ENCODE measurements around the gene GGTLC3. TPM values are rescaled to one million over a fixed set of nuclear protein-coding genes. Genes with fewer than 3 reads are reported as not detected.
"Not testable (repeated sequence)": the region's sequence is repeated elsewhere in the genome, so short reads cannot be mapped to it uniquely, and the experiment has no call there.

GGTLC3 gene
- total RNA-seq, 2 donors from 2014 or later, result not detected

DNA sequence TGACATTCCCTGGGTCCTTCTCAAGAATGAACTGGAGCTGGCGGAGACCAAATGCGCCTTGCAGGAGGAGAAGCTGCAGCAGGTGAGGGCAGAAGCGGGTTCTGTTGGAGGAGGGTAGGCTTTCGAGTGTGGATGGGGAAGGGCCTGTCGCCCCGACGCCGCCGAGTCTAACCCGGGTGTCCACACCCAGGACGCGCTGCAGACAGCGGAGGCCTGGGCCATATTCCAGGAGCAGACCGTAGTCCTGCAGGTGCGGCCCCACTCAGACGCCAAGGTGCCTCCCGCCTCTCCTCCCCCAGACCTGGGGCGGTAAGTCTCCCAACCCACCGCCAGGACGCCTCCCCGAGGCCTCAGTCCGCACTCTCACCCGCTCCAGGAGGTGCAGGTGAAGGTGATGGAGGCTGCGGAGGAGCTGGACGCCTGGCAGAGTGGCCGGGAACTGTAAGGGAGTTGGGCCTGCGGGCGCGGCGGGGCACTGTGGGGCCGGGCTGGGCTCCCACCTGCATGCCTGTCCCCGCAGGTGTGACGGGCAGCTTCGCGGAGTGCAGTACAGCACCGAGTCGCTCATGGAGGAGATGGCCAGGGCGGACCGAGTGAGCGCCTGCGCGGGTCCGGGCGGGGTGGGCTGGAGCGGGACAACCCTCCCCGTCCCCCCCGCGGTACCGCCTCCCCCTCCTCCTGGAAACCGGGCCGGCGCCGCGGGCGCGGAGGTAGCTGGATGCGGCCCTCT lies 11.6 kb upstream of the GGTLC3 start:
- not testable (repeated sequence) for H3K4me1 Mint-ChIP-seq (ENCODE audit: low read depth in 2 of 2); H3K36me3 Mint-ChIP-seq; H3K9me3 Mint-ChIP-seq; H3K27ac Mint-ChIP-seq; H3K4me3 Mint-ChIP-seq; H3K27me3 Mint-ChIP-seq; DNase-seq (ENCODE audit: low spot score)
- ATAC-seq, result peak; percentile 1 to 34

DNA sequence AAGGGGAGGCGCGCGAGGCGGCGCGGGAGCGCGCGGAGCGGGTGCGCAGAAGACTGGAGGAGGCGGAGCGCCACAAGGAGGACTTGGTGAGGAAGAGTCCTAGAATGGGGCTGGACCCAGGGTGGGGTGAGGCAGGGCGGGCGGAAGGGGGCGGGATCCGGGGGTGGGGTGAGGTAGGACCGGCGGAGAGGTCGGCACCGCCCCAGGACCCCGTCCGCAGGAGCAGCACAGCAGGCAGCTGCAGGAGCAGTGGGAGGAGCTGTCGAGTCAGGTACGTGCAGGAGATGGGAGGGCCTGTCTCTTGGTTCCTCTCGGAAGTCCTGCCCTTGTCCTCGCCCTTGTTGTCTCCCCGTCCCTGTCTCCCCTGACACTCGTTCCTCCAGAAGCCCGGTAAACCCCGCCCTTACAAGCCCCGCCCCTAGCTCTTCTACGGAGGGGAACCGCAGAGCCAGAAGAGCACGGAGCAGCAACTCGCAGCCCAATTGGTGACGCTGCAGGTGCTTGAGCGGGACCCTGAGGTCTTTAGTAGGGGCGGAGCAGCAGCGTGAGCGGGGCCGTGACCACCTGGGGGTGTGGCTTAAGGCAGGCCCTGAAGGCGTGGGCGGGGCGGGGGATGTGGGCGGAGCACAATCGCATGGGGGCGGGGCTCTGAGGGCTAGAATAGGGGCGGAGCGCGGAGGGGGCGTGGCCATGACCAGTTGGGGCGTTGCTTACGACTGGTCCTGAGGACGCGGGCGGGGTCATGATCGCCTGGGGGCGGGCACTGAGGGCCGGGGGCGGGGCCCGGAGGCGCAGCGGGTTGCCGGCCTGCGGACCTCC lies 10.8 kb upstream of the GGTLC3 start:
- H3K27ac Mint-ChIP-seq; H3K4me1 Mint-ChIP-seq (ENCODE audit: low read depth in 2 of 2); H3K9me3 Mint-ChIP-seq; H3K4me3 Mint-ChIP-seq; H3K27me3 Mint-ChIP-seq; H3K36me3 Mint-ChIP-seq: not testable (repeated sequence)
- ATAC-seq, result peak; percentile 92 to 93
- DNase-seq (ENCODE audit: low spot score), result peak; percentile 93

DNA sequence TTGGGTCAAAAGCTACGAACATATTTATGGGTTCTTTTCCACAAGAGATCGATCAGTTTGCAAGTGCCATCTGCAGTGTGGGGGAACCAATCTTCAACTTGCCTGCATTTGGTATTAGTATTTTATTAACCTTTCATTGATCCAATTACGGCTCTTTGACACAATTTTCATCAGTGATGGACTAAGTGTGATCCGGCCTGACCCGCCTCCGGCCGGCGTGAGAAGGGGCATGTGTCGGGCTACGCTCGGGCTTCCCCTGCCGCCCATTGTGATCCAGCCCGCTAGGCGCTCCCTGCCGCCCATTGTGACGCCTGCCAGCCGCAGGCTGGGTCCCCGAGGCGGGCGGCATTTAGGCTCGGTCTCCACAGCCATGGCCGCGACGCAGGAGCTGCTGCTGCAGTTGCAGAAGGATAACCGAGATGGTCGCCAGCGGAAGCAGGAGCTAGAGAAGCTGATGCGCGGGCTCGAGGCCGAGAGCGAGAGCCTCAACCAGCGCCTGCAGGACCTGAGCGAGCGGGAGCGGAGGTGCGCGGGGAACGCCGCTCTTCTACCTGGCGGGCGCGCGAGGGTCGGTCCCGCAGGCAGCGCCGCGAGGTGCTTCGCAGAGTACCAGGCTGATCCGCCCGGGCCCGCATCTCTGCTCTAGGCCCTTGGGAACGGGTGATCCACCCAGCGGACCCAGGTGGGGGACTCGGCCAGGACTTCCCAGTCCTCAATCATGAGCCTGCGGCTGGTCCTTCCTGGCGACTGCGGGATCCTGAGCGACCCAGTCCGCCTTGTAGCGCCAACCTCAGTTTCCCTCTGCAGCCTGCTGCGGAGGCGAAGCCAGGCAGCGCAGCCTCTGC lies 10.0 kb upstream of the GGTLC3 start, which contains the start of gene TMEM191B:
Gene TMEM191B (plus strand): TSS at position 51 of the 845 bp plus-strand sequence. CDS start 179 bp downstream, at position 230.
- H3K4me1 Mint-ChIP-seq (ENCODE audit: low read depth in 2 of 2); H3K36me3 Mint-ChIP-seq; H3K27ac Mint-ChIP-seq; H3K27me3 Mint-ChIP-seq; DNase-seq (ENCODE audit: low spot score); H3K9me3 Mint-ChIP-seq; H3K4me3 Mint-ChIP-seq: not testable (repeated sequence)
- ATAC-seq, result peak; percentile 1 to 2

DNA sequence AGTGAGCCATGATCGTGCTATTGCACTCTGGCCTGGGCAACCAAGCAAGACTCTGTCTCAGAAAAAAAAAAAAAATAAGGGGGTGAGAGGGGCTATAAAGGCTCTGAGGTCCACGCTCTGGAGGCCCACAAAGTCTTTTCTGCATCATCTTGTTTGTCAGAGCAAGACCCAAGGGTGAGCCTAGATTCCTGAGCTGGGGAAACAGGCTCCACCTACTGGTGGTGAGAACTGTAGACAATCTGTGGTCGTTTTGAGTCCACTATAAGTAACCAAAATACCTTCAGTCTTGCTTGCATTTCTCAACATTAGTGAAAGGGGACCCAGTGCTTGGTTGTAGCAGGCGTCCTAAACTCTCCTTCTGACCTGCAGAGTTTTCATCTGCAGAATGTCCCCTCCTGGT lies 5.4 kb upstream of the GGTLC3 start:
- not testable (repeated sequence) for H3K36me3 Mint-ChIP-seq; H3K9me3 Mint-ChIP-seq; H3K4me1 Mint-ChIP-seq (ENCODE audit: low read depth in 2 of 2); ATAC-seq; H3K27me3 Mint-ChIP-seq; DNase-seq (ENCODE audit: low spot score); H3K4me3 Mint-ChIP-seq; H3K27ac Mint-ChIP-seq

DNA sequence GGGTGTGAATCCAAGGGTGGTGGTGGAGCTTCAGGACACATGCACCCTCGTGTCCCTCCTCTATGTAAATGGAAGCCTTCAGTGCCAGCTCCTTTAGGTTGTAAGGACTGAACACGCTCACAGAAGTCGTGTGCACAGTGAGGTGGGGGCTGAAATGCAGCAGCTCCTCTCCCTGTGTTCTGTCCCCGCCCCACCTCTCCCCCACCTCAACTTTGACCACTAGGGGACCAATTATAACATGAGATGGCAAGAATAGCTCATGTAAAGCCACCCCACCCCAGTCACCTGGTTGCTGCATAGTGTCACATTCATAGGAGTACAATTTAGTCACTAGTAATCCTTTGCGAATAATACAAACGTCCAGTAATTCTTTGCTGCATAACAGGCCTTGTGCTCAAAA lies 4.8 kb upstream of the GGTLC3 start:
- not testable (repeated sequence) for H3K9me3 Mint-ChIP-seq; H3K36me3 Mint-ChIP-seq; H3K27me3 Mint-ChIP-seq; H3K4me1 Mint-ChIP-seq (ENCODE audit: low read depth in 2 of 2); ATAC-seq; H3K4me3 Mint-ChIP-seq; H3K27ac Mint-ChIP-seq; DNase-seq (ENCODE audit: low spot score)

DNA sequence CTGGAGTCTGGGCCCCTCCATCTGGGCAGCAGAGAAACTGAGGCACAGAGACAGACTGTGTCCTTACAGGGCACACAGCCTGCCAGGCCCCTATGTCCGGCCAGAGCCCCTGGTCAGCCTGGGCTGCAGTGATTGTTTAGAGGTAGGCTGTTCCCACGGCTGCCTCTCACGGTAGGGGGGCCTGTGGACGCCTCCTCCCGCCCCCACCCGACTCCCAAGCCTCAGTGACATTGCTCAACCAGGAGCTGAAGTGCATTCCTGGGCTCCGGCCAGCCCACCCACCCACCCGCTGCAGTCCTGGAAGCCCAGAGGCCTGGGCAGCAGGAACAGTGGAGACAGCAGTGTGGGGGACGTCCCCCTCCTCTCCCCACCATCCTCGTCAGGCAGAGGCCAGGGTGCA lies 4.5 kb downstream of the GGTLC3 start:
- not testable (repeated sequence) for H3K27ac Mint-ChIP-seq; H3K4me1 Mint-ChIP-seq (ENCODE audit: low read depth in 2 of 2); ATAC-seq; H3K36me3 Mint-ChIP-seq; H3K9me3 Mint-ChIP-seq; H3K27me3 Mint-ChIP-seq; H3K4me3 Mint-ChIP-seq; DNase-seq (ENCODE audit: low spot score)

DNA sequence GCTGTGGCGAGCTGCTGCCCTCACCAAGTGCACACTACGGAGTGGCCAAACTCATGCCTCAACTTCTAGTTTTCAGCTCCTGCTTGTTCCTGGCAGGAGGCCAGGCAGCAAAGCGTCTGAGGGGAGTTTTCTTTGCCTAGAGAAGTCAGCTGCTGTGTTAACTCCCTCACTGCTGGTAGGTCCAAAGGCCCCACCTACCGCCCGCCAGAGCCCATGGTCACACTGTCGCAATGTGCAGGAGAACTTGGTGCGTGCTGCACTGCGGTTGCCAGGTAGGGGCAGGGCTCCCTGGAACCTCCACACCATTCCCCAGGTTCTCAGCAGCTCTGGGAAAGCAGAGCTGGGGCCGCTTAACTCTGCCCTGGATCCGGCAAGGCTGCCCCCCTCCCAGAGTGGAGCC lies 5.6 kb downstream of the GGTLC3 start:
- not testable (repeated sequence) for DNase-seq (ENCODE audit: low spot score); H3K4me3 Mint-ChIP-seq; H3K36me3 Mint-ChIP-seq; H3K4me1 Mint-ChIP-seq (ENCODE audit: low read depth in 2 of 2); ATAC-seq; H3K27me3 Mint-ChIP-seq; H3K27ac Mint-ChIP-seq; H3K9me3 Mint-ChIP-seq

DNA sequence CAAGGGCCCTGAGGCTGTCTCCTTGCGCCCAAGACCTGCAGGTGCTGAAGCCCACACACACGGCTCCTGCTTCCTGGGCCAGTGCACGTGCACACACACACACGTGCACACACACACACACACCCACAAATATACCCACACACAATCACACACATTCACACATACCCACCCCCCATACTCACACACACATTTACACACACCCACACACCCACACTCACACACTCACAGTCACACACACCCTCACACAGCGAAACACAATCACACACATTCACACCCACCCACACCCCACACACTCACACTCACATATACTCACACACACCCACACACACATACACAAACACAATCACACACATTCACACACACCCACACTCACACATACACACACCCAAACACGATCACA lies 6.6 kb downstream of the GGTLC3 start:
- not testable (repeated sequence) for H3K27me3 Mint-ChIP-seq; ATAC-seq; H3K4me3 Mint-ChIP-seq; H3K4me1 Mint-ChIP-seq (ENCODE audit: low read depth in 2 of 2); H3K27ac Mint-ChIP-seq; H3K36me3 Mint-ChIP-seq; H3K9me3 Mint-ChIP-seq; DNase-seq (ENCODE audit: low spot score)

DNA sequence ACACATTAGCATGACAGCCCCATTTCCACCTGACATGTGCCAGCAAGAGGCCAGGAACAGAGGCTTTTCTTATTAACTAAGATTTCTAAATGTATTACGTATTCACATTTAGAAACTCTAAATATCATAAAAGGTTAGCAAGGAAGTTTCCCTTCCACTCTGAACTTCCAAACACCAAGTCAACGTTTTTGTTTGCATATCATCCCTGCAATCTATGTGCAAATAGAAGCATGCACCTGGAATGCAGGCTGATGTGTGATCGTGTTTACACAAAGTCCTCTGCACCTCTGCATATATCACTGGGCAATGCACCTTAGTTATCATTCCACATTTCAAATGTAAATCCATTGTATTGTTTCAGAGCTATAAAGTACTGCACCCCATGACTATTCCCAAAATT lies 21.7 kb downstream of the GGTLC3 start:
- H3K27me3 Mint-ChIP-seq, H3K4me3 Mint-ChIP-seq, ATAC-seq: not testable (repeated sequence)

More for the DNA sequence above, 21.7 kb downstream of the GGTLC3 start:
- not testable (repeated sequence) for H3K9me3 Mint-ChIP-seq; H3K36me3 Mint-ChIP-seq; H3K27ac Mint-ChIP-seq; DNase-seq (ENCODE audit: low spot score); H3K4me1 Mint-ChIP-seq (ENCODE audit: low read depth in 2 of 2)

Other genes starting within 250 kb of the GGTLC3 start
- 1 to 10 TPM; 2.2 to 3.4 TPM for gene TMEM191B, start 9.6 kb upstream of the GGTLC3 start, total RNA-seq
- 1 to 10 TPM in 1 of 2 donors, under 1 TPM in 1; 0.31 to 1.5 TPM for gene RIMBP3, start 93.8 kb upstream of the GGTLC3 start, total RNA-seq

All from natural killer cell treated with Interleukin-12 subunit alpha and Interleukin-12 subunit beta and Interleukin-15 and Interleukin-18, amount 100 ng/mL, for 72 hours (primary cell).